ENCODE results near the gene CARS1.
A peak's percentile ranks its signal among the peaks of the same experiment; 100 is the strongest.

Gene CARS1

GRCh38 chr11:3060436-3061025 is 3.3 kb upstream of the CARS1 start:
- DNase-seq (ENCODE audit: low spot score) = no peak

DNA sequence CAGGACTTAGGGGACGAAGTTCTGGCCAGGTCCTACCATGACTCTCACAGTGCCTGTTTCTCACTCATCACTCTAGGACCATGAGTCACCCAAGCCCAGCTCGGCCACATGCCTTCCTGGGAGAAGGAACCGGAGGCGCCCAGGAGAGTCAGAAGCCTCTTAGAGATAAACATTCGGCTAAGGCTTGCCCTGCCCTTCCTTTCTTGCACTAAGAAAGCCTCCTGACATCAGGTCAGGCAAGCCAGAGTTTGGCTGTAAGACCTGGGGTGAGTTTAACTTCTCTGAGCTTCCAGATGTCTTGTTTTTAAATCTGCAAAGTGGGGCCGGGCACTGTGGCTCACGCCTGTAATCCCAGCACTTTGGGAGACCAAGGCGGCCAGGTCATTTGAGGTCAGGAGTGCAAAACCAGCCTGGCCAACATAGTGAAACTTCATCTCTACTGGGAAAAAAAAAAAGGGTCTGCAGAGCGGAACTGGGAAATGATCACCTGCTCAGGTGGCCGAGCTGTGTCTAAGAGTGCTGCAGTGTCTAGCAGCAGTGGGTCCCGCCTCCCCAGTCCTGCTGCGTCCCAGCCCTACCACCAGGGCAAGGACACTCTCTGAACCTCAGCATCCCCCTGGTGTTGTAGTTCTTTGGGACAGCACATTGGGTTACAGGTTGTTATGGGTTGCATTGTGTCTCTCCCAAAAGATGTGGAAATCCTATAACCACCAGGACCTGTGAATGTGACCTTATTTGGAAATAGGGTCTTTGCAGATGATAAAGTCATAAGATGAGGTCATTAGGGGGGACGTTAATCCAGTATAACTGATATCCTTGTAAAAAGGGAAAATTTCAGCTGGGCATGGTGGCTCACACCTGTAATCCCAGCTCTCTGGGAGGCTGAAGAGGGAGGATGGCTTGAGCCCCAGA is 1.8 kb upstream of the CARS1 start:
- DNase-seq (ENCODE audit: low spot score) = peak; percentile 80

- DNase-seq (ENCODE audit: low spot score) = peak; percentile 26
These were observed 741 bp downstream of the CARS1 start for GRCh38 chr11:3056296-3057068.

DNA sequence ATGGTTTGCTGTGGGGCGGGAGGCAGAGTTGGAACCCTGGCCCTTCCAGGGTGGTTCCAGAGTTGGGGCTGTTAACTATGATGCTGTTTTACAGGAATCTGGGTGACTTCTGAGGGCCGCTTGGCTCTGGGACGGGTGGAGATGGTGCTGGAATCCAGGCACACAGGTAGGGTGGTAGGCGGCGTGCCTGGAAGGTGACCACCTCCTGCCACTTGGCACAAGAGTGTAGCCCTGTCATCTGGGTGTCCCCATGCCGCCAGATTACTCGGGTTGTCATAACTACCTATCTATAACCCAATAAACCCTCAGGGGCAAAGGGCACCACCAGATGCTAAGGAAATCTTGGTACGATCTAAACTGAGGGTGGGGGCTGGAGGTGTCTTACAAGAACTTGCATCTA is 1.3 kb downstream of the CARS1 start:
- DNase-seq (ENCODE audit: low spot score) = no peak

- DNase-seq (ENCODE audit: low spot score) = no peak
These were observed 4.7 kb downstream of the CARS1 start for GRCh38 chr11:3052567-3052966.

- no peak for DNase-seq (ENCODE audit: low spot score)
These were observed 5.1 kb downstream of the CARS1 start for GRCh38 chr11:3052109-3052479.

- no peak for DNase-seq (ENCODE audit: low spot score)
These were observed 5.8 kb downstream of the CARS1 start for GRCh38 chr11:3051196-3052108.

DNA sequence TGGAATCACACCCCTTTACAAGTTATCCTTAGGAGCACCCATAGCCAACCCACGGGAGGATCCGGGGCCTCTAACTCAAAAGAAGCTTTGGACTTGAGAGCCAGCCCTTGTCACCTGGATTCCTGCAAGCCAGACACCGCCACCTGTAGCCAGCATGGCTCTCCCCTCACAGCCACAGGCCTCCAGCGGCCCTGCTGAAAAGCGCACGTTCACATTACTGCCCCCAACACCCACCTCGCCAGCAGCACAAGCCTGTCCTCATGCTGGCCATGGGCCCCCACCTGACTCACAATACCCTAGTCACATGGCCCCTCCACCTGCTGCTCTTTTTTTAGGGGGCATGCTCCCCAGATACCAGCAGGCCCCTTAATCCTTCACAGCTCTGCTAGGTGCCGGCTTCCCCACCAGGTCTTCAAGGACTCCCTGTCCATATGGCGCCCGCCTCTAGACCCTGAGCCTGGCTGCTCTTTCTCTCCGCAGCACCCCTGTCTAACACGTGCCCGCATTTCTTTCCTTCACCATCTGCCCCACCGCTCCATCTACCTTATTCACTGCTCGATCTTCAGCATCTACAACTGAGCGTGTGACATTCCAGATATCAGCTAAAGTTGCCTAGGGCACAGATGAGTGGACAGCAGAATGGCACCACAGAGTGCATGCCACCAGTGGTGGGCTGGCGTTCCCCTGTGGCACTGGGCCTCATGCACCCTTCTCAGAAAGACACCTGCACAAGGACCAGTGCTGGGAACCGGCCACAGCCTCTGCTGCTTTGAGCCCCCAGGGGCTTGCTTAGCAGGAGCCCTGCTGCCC is 6.6 kb downstream of the CARS1 start:
- no peak for DNase-seq (ENCODE audit: low spot score)

DNA sequence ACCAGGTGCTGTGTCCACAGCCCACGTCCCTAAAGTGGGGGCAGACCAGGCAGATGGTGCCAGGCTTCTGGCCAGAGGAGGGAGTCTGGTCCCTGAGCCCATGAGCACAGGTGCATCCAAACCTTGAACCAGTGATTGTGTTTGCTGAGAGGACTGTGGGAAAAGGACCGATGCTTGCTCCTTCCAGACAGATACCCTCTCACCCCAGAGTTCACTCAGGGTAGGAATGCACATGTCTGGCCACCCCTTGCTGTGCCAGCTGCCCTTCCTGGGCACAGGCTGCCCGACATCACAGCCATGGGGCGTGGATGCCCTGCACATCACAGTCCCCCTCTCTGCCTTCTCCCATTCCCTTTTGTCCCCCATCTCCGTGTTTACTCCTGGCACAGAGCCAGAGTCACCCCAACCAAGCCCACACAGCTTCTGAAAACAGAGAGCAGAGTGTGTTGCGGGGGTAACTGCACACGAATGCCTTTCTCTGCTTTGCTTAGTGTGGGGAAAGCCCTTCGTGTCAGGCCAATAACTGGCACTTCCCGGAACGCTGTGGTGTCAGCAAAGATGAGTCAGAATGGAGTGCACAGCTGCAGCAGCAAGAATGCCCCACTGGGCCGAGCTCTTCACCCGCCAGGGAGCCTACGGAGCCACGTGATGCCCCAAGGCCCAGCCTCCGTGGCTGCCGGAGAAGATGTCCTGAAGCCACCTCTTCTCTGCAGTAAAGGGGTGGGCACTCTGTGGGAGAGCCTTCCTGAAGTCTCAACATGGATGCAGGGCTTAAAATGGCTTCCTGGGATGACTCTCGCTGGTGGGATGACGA is 7.6 kb downstream of the CARS1 start:
- DNase-seq (ENCODE audit: low spot score) = peak; percentile 97

DNA sequence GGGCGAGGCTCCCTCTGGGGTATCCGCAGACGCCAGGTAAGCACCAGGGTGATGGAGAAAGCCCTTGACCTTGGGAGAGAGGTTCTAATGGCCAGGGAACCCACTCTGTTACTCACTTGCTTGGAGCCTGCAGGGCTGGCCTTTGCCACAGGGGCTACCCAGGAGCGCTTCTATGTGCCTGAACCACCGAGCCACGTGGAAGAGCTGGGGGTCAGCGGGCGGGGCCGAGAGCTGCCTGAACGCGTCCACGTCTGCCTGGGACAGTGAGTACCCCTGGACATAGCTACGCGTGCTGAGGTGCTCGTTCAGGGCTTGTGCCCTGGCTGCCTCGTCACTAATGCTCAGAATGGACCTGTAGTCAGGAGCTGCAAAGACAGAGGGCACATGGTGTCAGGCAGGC is 9.6 kb downstream of the CARS1 start:
- DNase-seq (ENCODE audit: low spot score) = no peak

GRCh38 chr11:3046641-3047040 is 10.6 kb downstream of the CARS1 start:
- no peak for DNase-seq (ENCODE audit: low spot score)

DNA sequence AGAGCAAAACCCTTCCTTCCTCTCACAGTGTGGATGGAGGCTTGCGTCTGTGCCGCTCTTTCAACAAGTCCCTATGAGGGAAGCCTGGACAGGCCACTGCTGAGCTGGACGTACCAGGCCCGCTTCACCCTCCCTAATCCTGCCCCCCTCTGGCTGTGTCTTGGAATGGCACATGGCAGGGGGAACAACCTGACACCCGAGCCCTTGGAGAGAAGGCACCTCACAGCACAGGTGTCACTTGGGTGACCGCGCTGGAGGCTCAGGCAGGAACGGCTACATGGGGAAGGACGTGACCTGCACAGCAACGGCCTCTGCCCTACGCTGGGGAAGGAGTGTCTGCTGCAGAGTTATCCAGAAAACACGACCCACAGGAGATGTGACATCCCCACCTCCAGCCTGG is 11.0 kb downstream of the CARS1 start:
- no peak for DNase-seq (ENCODE audit: low spot score)

- no peak for DNase-seq (ENCODE audit: low spot score)
These were observed 12.3 kb downstream of the CARS1 start for GRCh38 chr11:3044915-3045314.

DNA sequence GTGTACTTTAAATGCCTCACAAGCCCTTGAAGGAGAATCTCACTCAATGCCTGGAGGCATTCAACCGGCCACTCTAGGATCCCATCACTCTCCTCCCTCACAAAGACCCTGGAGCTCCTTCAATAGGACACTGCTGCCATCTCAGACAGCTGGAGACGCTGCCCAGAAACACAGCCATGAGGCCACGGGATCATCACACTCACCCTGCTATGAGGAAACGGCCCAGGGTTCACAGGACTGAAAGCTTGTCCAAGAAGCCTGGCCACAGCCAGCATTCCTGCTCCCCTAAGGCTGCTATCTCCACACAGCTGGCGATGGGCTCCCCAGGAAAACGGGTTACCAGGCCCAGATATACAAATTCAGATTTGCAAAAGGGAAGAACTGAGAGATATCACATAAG is 13.2 kb downstream of the CARS1 start:
- no peak for DNase-seq (ENCODE audit: low spot score)

GRCh38 chr11:3043315-3043871 is 13.8 kb downstream of the CARS1 start:
- no peak for DNase-seq (ENCODE audit: low spot score)

- no peak for DNase-seq (ENCODE audit: low spot score)
These were observed 14.5 kb downstream of the CARS1 start for GRCh38 chr11:3042496-3043314.

- no peak for DNase-seq (ENCODE audit: low spot score)
These were observed 15.4 kb downstream of the CARS1 start for GRCh38 chr11:3041699-3042441.

DNA sequence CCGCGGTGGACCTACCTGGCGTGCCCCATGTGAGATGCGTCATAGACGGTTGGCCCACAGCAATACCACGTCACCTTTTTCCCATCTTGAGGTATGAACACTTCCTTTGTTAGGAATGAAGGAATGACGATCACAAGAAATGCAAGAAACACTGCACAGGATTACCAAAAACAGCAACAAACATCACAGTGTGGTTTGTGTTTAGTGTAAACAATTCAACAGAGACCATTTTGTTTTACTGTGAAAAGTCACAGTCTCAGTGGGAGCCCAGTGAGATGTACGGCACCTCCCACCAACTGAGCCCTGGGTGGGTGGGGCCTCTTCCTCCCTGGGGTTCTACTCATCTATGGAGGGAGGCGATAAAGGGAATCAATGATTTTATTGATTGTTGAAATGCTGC is 16.3 kb downstream of the CARS1 start:
- no peak for DNase-seq (ENCODE audit: low spot score)
